ENCODE results near the gene CDH13.

The CDH13 gene

DNA sequence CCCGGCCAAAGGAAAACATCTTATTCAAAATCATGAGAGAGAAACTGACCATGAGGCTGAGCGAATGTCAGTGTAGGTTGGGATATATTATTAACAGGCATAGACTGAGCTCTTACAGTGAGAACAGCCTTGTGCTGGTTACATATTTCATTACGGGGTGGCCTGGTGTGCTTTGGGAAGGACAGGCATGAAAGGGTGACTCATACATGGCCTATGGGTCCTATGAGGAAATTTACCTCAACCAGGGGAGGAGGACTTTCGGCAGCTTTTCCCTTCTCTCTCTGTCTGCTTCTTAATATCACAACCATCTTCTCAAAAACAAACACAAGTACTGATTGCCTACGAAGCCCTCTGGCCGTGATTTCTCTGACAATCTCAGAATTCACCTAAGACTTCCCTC, 579.1 kb downstream of the CDH13 start:
- DNase-seq = no peak

GRCh38 chr16:83206426-83206825, 579.7 kb downstream of the CDH13 start:
- no peak for DNase-seq

- DNase-seq = no peak
These were observed 584.9 kb downstream of the CDH13 start for GRCh38 chr16:83211711-83212110.

GRCh38 chr16:83212301-83212841, 585.6 kb downstream of the CDH13 start:
- DNase-seq = no peak

DNA sequence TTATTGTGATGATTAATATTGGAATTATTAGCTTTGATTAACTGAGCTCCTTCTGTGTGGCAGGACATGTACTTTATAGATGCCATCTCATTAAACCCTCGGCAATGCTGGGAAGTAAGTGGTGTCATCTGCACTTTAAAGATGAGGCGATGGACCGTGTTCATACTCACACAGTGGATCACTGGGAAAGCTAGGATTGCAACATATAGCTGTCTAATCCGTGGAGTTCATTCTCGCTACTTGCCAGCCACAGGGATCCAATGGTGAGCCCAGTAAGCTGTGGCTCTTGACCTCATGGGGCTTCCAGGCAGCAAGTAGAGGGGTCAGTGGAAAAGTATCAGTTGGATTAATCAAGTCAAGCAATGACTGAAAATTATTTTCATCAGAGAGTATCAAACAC, 587.9 kb downstream of the CDH13 start:
- DNase-seq = no peak

GRCh38 chr16:83215406-83216001, 588.7 kb downstream of the CDH13 start:
- DNase-seq = no peak

GRCh38 chr16:83219285-83219684, 592.5 kb downstream of the CDH13 start:
- DNase-seq = no peak

DNA sequence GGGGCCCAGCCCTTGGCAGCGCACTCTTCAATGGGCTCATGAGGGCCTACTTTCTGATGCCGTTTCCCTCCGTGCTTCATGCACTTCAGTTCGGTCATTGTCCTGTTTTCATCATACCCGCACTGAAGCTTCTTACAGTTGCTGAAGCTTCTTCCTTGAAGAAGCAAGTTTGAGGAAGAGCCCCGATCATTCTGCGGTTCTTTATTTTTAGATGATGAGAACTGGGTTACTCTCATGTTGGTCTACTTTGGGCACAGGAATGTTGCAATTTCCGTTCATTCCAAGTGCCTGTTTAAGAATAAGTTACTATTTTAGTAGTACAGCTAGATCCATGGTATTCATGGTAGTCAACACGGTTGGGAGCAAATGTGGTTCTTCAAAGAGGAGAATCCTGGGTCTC, 593.3 kb downstream of the CDH13 start:
- DNase-seq = no peak

GRCh38 chr16:83224642-83225041, 597.9 kb downstream of the CDH13 start:
- no peak for DNase-seq

DNA sequence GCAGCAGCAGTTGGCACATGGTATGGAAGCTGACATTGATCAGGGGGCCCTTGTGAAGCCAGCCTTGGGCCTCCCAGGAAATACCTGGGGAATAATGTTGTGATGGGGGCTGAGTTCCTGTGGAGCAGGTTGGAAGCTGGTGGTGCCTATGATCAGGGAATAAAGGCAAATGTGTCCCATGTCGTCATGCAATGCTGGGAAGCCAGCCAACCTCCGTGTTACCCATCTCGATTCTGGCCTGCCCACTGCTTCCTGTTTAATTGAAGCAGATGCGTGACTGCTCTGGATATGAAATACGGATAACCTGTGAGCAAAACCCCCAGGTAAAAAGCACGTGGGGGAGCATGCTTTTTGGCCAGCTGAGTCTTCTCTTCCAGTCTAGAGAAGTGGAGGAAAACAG, 600.6 kb downstream of the CDH13 start:
- DNase-seq = no peak

DNA sequence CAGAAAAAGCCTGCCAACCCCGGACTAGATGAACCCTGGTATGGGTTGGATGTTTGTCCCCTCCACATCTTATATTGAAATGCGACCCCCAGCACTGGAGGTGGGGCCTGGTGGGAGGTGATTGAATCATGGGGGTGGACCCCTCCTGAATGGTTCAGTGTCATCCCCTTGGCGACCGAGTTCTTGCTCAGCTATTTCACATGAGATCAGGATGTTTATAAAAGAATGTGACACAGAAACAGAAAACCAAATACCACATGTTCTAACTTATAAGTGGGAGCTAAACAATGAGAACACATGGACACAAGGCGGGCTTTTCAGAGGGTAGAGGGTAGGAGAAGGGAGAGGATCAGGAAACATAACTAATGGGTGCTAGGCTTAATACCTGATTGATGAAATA, 605.0 kb downstream of the CDH13 start:
- no peak for DNase-seq

GRCh38 chr16:83233153-83233552, 606.4 kb downstream of the CDH13 start:
- DNase-seq = no peak

GRCh38 chr16:83238949-83239691, 612.4 kb downstream of the CDH13 start:
- no peak for DNase-seq

DNA sequence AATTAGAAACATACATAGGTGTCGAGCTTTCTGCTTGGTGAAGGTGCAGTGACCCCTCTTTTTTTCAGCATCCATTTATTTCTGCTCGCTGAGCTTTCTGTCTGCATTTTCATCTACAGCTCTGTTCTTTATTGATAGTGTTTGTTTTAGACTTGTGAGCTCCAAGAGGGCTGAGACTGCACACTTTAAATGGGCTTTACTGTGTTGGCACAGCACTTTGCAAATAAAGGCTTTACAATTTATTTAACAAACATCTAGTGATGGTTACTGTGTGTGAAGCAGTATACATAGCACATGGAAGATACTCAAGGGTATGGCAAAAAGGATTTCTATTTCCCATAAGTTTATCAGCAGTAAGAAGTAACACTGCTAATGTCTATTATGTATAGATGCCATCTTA, 617.3 kb downstream of the CDH13 start:
- DNase-seq = no peak

- no peak for DNase-seq
These were observed 618.3 kb downstream of the CDH13 start for GRCh38 chr16:83245061-83245460.

DNA sequence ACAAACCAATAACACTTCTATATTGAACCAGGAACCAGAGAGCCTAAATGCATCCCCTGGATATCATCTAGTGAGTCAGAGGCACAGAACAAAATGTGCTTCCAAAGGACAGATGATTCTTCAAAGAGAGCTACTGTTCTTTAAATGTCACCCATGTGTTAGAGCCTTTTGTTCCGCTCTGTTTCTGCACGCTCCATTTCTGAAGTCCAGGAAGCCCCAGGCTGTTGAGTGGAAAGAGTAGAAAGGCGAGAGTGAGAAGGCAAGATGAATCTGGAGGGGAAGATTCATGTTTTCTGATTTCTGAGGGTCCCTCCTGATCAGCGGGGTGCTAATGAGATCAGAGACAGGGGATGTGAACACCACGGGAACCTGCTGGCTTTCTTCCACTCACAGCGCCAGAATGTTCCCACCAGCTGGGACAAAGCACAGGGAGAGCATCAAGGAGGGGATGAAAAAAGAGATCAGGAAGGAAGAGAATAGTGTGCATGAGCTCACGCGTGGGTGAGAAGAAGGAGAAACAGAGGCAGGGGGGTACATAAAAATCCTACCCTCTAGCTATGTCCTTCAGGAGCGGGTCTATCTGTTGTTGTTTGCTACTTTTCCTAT, 621.1 kb downstream of the CDH13 start:
- DNase-seq = no peak

DNA sequence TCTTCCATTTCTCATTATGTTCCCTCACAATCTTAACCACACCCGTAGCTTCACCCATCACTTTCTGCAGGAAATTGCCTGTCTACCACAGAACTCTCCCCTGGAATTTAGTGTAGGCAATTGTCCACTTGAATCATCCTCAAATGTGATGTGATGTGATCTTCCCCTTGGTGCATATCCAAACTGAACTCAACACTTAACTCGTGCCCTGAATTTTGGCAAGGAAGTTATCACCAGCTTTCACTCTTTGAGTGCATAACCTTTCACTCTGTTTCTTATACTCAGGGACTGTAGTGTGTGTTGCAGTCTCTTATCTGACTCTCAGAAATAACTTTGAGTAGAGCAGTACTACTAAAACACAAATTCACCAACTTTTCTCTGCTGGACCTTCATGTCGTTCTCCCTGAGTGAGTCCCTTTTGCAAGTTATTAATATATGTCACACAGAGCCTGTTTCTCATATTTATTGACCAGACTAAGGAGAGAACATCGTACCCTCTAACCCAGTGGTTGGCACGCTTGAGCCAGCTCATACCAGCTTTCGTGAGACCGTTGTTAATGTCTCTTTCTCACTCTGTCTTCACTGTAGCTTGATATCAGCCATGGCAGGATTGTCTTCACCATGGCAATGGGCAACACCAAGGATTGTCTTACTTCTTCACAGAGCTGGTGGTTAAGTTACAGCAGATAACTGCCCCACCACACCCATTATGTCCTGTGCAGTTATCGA, 622.1 kb downstream of the CDH13 start:
- no peak for DNase-seq

GRCh38 chr16:83253521-83253920, 626.8 kb downstream of the CDH13 start:
- DNase-seq = no peak

- DNase-seq = no peak
These were observed 631.7 kb downstream of the CDH13 start for GRCh38 chr16:83258366-83258928.

- DNase-seq = no peak
These were observed 640.2 kb downstream of the CDH13 start for GRCh38 chr16:83266848-83267553.

DNA sequence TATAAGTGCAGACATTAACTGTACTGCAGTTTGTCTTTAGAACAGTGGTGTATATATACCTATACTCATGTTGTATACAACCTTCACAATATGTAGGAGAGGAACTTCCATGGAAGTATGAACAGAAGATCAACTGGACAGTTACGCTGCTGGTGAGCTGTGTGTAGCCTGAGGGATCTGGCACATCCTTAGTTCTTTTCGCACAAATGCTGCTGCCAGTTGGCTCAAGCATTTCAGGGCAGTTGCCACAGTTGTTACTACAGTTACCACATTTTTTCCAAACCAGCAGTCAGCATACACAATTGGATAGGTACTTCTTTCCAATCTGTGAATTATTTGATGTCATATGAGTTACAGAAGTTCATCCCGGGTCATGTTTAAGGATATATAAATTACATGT, 641.4 kb downstream of the CDH13 start:
- no peak for DNase-seq

DNA sequence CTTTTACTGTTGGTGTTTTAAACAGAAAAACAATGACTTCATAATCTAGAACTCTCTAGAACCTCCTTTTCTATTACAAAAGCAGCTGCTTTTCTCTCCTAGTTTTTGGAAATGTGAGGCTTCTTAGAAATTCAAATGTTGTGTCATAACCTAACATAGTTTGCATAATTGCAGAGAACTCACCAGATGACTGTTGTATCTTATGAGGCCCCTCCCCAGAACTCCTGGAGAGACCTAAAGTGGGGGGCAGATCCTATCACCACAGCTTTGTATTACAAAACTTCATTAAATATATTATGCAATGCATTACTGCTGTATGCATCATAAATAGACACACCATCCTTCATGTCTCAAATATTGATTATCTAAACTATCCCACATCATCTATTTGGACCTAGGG, 642.3 kb downstream of the CDH13 start:
- DNase-seq = no peak

DNA sequence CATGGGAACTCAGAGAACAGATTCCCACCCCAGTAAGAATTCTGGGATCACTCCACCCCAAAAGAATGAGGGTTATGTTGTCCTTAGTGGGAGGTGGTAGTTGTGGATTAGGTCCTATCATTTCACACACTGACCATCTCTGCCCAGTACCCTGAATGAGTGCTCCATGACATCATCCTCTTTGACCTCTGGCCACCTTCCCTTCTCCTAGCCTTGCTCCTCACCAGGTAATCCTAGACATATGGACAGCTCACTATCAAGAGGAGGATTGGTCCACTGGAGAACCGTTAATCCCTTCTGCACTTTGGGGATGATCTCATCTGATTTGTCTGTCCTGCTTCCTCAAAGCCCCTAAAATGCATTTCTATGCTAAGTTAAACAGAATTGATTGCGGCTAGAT, 642.8 kb downstream of the CDH13 start:
- no peak for DNase-seq

Data from NCI-H510A (cell line).